ENCODE measurements around the gene RNF157.
"Not testable (repeated sequence)": the region's sequence is repeated elsewhere in the genome, so short reads cannot be mapped to it uniquely, and the experiment has no call there.

Gene RNF157

GRCh38 chr17:76189247-76189646, 51.0 kb downstream of the RNF157 start:
- no peak for DNase-seq (ENCODE audit: low spot score)

GRCh38 chr17:76188213-76189016, 51.9 kb downstream of the RNF157 start:
- DNase-seq (ENCODE audit: low spot score) = no peak

GRCh38 chr17:76186774-76187173, 53.5 kb downstream of the RNF157 start:
- DNase-seq (ENCODE audit: low spot score) = not testable (repeated sequence)

GRCh38 chr17:76184290-76184689, 56.0 kb downstream of the RNF157 start:
- DNase-seq (ENCODE audit: low spot score) = no peak

GRCh38 chr17:76182016-76182764, 58.1 kb downstream of the RNF157 start:
- peak; percentile 89 for DNase-seq (ENCODE audit: low spot score)

- no peak for DNase-seq (ENCODE audit: low spot score)
These were observed 60.5 kb downstream of the RNF157 start for GRCh38 chr17:76179496-76180467.

GRCh38 chr17:76178124-76178523, 62.2 kb downstream of the RNF157 start:
- DNase-seq (ENCODE audit: low spot score) = no peak

- no peak for DNase-seq (ENCODE audit: low spot score)
These were observed 63.4 kb downstream of the RNF157 start for GRCh38 chr17:76176701-76177574.

- DNase-seq (ENCODE audit: low spot score) = no peak
These were observed 66.3 kb downstream of the RNF157 start for GRCh38 chr17:76174037-76174436.

GRCh38 chr17:76173474-76173873, 66.8 kb downstream of the RNF157 start:
- no peak for DNase-seq (ENCODE audit: low spot score)

- DNase-seq (ENCODE audit: low spot score) = no peak
These were observed 68.6 kb downstream of the RNF157 start for GRCh38 chr17:76171706-76172105.

- no peak for DNase-seq (ENCODE audit: low spot score)
These were observed 70.2 kb downstream of the RNF157 start for GRCh38 chr17:76170114-76170513.

GRCh38 chr17:76166906-76167305, 73.4 kb downstream of the RNF157 start:
- DNase-seq (ENCODE audit: low spot score) = no peak

GRCh38 chr17:76166168-76166567, 74.1 kb downstream of the RNF157 start:
- DNase-seq (ENCODE audit: low spot score) = no peak

GRCh38 chr17:76164331-76164730, 76.0 kb downstream of the RNF157 start:
- DNase-seq (ENCODE audit: low spot score) = no peak

- no peak for DNase-seq (ENCODE audit: low spot score)
These were observed 76.4 kb downstream of the RNF157 start for GRCh38 chr17:76163919-76164318.

GRCh38 chr17:76161619-76162266, 78.5 kb downstream of the RNF157 start:
- DNase-seq (ENCODE audit: low spot score) = no peak

- no peak for DNase-seq (ENCODE audit: low spot score)
These were observed 79.3 kb downstream of the RNF157 start for GRCh38 chr17:76160896-76161528.

- no peak for DNase-seq (ENCODE audit: low spot score)
These were observed 81.1 kb downstream of the RNF157 start for GRCh38 chr17:76159157-76159556.

GRCh38 chr17:76157759-76158158, 82.5 kb downstream of the RNF157 start:
- DNase-seq (ENCODE audit: low spot score) = no peak
